Endothelial cell of umbilical vein (primary cell): ENCODE measurements around the gene ST3GAL4. TPM values are rescaled to one million over a fixed set of nuclear protein-coding genes. Genes with fewer than 3 reads are reported as not detected.

Source experiments
- BruUV-seq: library from RNA; stranded (reverse); fragments of 400-500 nt; replicated peaks from 2 replicates; lab custom pipeline; 2021; lab: Mats Ljungman, UMichigan
- CTCF ChIA-PET: fragments of 300-600, 350-600 bp; sonication (Branson Sonifier 250); formaldehyde crosslinking; loops from one replicate; lab custom pipeline; 2021; ENCODE audit warnings: antibody characterized with exemption, inconsistent platforms; lab: Charles Lee
- POLR2A ChIA-PET: fragments of 300-600, 350-600 bp; sonication (Branson Sonifier 250); formaldehyde crosslinking; loops from one replicate; lab custom pipeline; 2021; ENCODE audit warnings: antibody characterized with exemption, inconsistent platforms; lab: Charles Lee
- DNase-seq: peaks from one replicate; pipeline ENCODE4 v3.0.0-alpha.2; 2011; ENCODE audit warnings: low read depth, low spot score
- FAIRE-seq: peaks from 2 replicates; lab custom pipeline; 2011; peaks lifted over from hg19 to GRCh38; lab: Jason Lieb, UNC
- H2AFZ ChIP-seq: 2 replicates; pipeline ENCODE4 v1.6.0; 2012; ENCODE audit warnings: low read depth, low read length, control low read depth, inconsistent platforms
- H3K27ac ChIP-seq: 2 replicates; pipeline ENCODE4 v1.5.1; 2011; ENCODE audit warnings: low read depth, mild to moderate bottlenecking, control low read depth, low read length, moderate library complexity; ENCODE audit not compliant: insufficient read depth
- H3K27me3 ChIP-seq, 2 experiments: 2 replicates each; pipeline versions ENCODE4 v1.6.0 to v1.6.1; 2011; ENCODE audit warnings: low read length in 2 of 2, mixed read lengths in 1 of 2; ENCODE audit not compliant: control insufficient read depth in 2 of 2, insufficient read depth in 2 of 2
- H3K36me3 ChIP-seq, 2 experiments: 2 replicates in 1 of 2; 3 replicates in 1 of 2; pipeline ENCODE4 v1.5.1; 2011; ENCODE audit warnings: low read length in 2 of 2, mild to moderate bottlenecking in 1 of 2, moderate library complexity in 1 of 2; ENCODE audit not compliant: control insufficient read depth in 2 of 2, insufficient read depth in 2 of 2; ENCODE audit errors: extremely low read depth in 1 of 2
- H3K4me1 ChIP-seq: 3 replicates; pipeline ENCODE4 v1.5.1; 2011; ENCODE audit warnings: mild to moderate bottlenecking, low read length; ENCODE audit not compliant: control insufficient read depth, insufficient read depth; ENCODE audit errors: extremely low read depth
- H3K4me2 ChIP-seq: 2 replicates; pipeline ENCODE4 v1.6.1; 2011; ENCODE audit warnings: low read length, control low read depth, mixed read lengths; ENCODE audit not compliant: insufficient read depth
- H3K4me3 ChIP-seq, 3 experiments: fragments of 200-600 bp in 1 of 3; sonication (generic), shearing (Covaris generic) in 1 of 3; replicated peaks in 1 of 3; 2 replicates each; pipeline ENCODE4 v1.5.1; 2011 to 2016; ENCODE audit warnings: control low read depth in 3 of 3, low read length in 3 of 3, mild to moderate bottlenecking in 2 of 3, inconsistent platforms in 1 of 3, low read depth in 1 of 3, moderate library complexity in 1 of 3; ENCODE audit not compliant: insufficient read depth in 1 of 3
- H3K79me2 ChIP-seq: 2 replicates; pipeline ENCODE4 v1.6.0; 2012; ENCODE audit warnings: low read length, inconsistent platforms; ENCODE audit not compliant: control insufficient read depth, insufficient read depth
- H3K9ac ChIP-seq: replicated peaks from 2 replicates; pipeline ENCODE3; 2011; ENCODE audit warnings: low read length, control low read depth; ENCODE audit not compliant: insufficient read depth; ENCODE audit errors: extremely low read depth
- H3K9me1 ChIP-seq: replicated peaks from 3 replicates; pipeline ENCODE4 v1.6.0; 2011; ENCODE audit warnings: mild to moderate bottlenecking, low read length; ENCODE audit not compliant: control insufficient read depth, insufficient read depth; ENCODE audit errors: extremely low read depth
- H3K9me3 ChIP-seq: replicated peaks from 2 replicates; pipeline ENCODE4 v1.5.1; 2012; ENCODE audit warnings: low read length, inconsistent platforms; ENCODE audit not compliant: control insufficient read depth, insufficient read depth
- H4K20me1 ChIP-seq: replicated peaks from 2 replicates; pipeline ENCODE3; 2011; ENCODE audit warnings: mild to moderate bottlenecking, low read length; ENCODE audit not compliant: control insufficient read depth, insufficient read depth; ENCODE audit errors: extremely low read depth
- CTCF ChIP-seq, 2 donors: IDR thresholded peaks; 1 replicate in 1 of 2; 2 replicates in 1 of 2; pipeline ENCODE4 v1.5.1; 2011; ENCODE audit warnings: low read length in 2 of 2, mild to moderate bottlenecking in 2 of 2, moderate library complexity in 2 of 2, control low read depth in 1 of 2, inconsistent platforms in 1 of 2, low read depth in 1 of 2; ENCODE audit not compliant: insufficient read depth in 1 of 2; ENCODE audit errors: extremely low read depth in 1 of 2
- EZH2 ChIP-seq: IDR thresholded peaks from 2 replicates; pipeline ENCODE4 v1.6.1; 2012; ENCODE audit warnings: borderline replicate concordance, low read depth, mild to moderate bottlenecking, moderate library complexity, low read length, inconsistent platforms; ENCODE audit not compliant: severe bottlenecking
- FOS ChIP-seq: IDR thresholded peaks from 2 replicates; pipeline ENCODE4 v1.6.1; 2011; ENCODE audit warnings: mild to moderate bottlenecking, low read length, moderate library complexity, borderline replicate concordance; ENCODE audit not compliant: insufficient read depth
- JUN ChIP-seq: IDR thresholded peaks from 2 replicates; pipeline ENCODE4 v1.6.1; 2011; ENCODE audit warnings: borderline replicate concordance, low read depth; ENCODE audit not compliant: insufficient read length, insufficient read depth
- MAX ChIP-seq: IDR thresholded peaks from 2 replicates; pipeline ENCODE4 v1.6.1; 2011; ENCODE audit not compliant: insufficient read depth, insufficient read length
- MYC ChIP-seq: IDR thresholded peaks from one replicate; pipeline ENCODE4 v1.6.1; 2011; ENCODE audit warnings: mild to moderate bottlenecking, low read depth, low read length
- POLR2A ChIP-seq: IDR thresholded peaks from 2 replicates; pipeline ENCODE4 v1.6.1; 2012; ENCODE audit warnings: low read depth, mild to moderate bottlenecking, control low read depth, low read length
- POLR2AphosphoS5 ChIP-seq: IDR thresholded peaks from 2 replicates; pipeline ENCODE4 v1.6.1; 2012; ENCODE audit warnings: low read depth, mild to moderate bottlenecking, control low read depth, low read length, moderate library complexity; ENCODE audit not compliant: insufficient read depth
- dilution Hi-C: fragments of 300-500 bp; cut with MboI; formaldehyde crosslinking; loops from one replicate; pipeline ENCODE4 v1.15.0; 2019; ENCODE audit warnings: low sequenced_read_pairs; ENCODE audit not compliant: extremely low pct_ligation_motif_present
- intact Hi-C: fragments of 100-400 bp; cut with micrococcal nuclease; formaldehyde crosslinking; loops from one replicate; pipeline ENCODE4 v1.10.0; 2022
- polyA plus RNA-seq, 4 experiments: library from polyadenylated mRNA; depleted of rRNA in 3 of 4; stranded (reverse) in 3 of 4; unstranded in 1 of 4; fragments of >200 nt; gene quantifications; 2 replicates each; pipeline versions ENCODE4 v1.2.1 to v1.2.3, GENCODE V29; 2011 to 2012; ENCODE audit warnings: missing spikeins in 1 of 4
- total RNA-seq: library from RNA; stranded (reverse); gene quantifications from 2 replicates; pipeline ENCODE4 v1.2.3, GENCODE V29; 2021

The ST3GAL4 gene
- total and polyA plus RNA-seq, 2 donors (not counting 3 experiments of a cell fraction or from before 2014, with no cell fraction given), result 17.7 to 19.4 TPM

- TF ChIP-seq MYC (no peak), MAX (no peak), JUN (no peak), FOS (no peak), CTCF (IDR thresholded peaks at IDR 0.05; ENCODE audit: extremely low read depth in 1 of 2, insufficient read depth in 1 of 2, low read depth in 1 of 2, low read length in 2 of 2) (no peak), POLR2A (no peak), POLR2AphosphoS5 (no peak), EZH2 (no peak)
- H3K79me2 ChIP-seq, result peaks cover 13% of the 10 kb centered on the region
- H3K9me3 ChIP-seq, result no peaks in the 10 kb centered on the region
- H3K36me3 ChIP-seq, result peaks cover 0 to 2% of the 10 kb centered on the region in 2 experiments
- FAIRE-seq (no peak), DNase-seq (no peak)
- H3K4me1 ChIP-seq, result peaks cover 57% of the 10 kb centered on the region
- H3K9me1 ChIP-seq, result no peaks in the 10 kb centered on the region
- CTCF ChIA-PET, result no interaction called here
- H3K27me3 ChIP-seq, result no peaks in the 10 kb centered on the region
- H4K20me1 ChIP-seq, result no peaks in the 10 kb centered on the region
- H3K9ac ChIP-seq, result no peak overlapping the region
- no peak overlapping the region for H3K4me2 ChIP-seq
- dilution Hi-C loops, result no loop called here
- no peak overlapping the region for H3K27ac ChIP-seq
- H3K4me3 ChIP-seq, result no peak overlapping the region
- H2AFZ ChIP-seq, result no peak overlapping the region
- BruUV-seq, result no TSS peak
- POLR2A ChIA-PET, result no interaction called here
- intact Hi-C loops, result loop anchor here (5.0 kb wide), 2 partner anchors 72 to 133 kb away; partner anchors contain the start of genes FAM118B and RPUSD4
Observed at GRCh38 chr11:126345283-126345682, 10.2 kb upstream of the ST3GAL4 start.
